Aorta (tissue), 5 donors: ENCODE results near the gene CDC42SE2. TPM values are rescaled to one million over a fixed set of nuclear protein-coding genes. Genes with fewer than 3 reads are reported as not detected.
"Not testable (repeated sequence)": the region's sequence is repeated elsewhere in the genome, so short reads cannot be mapped to it uniquely, and the experiment has no call there.

Experiments used
- ATAC-seq: fragments of 200-7000 bp; cut with Tn5 transposase; one replicate; pipeline ENCODE4 v1.9.1; 2022; ENCODE audit warnings: moderate library complexity; ENCODE audit not compliant: low FRiP score
- DNase-seq, 2 donors: peaks; one replicate each; pipeline ENCODE4 v3.0.0-alpha.2; 2020
- H3K27ac ChIP-seq, 2 donors: one replicate each; pipeline ENCODE4 v1.5.1; 2013; ENCODE audit warnings: low read length in 2 of 2, mild to moderate bottlenecking in 2 of 2, moderate library complexity in 2 of 2, control low read depth in 1 of 2, inconsistent platforms in 1 of 2, low read depth in 1 of 2
- H3K27me3 ChIP-seq, 2 donors: one replicate each; pipeline ENCODE4 v1.6.1; 2013; ENCODE audit warnings: control low read depth in 1 of 2, low read length in 1 of 2, mild to moderate bottlenecking in 1 of 2, moderate library complexity in 1 of 2; ENCODE audit not compliant: insufficient read depth in 2 of 2, control insufficient read depth in 1 of 2
- H3K36me3 ChIP-seq, 2 donors: one replicate each; pipeline ENCODE4 v1.6.1; 2013; ENCODE audit warnings: control low read depth in 1 of 2, low read length in 1 of 2, mild to moderate bottlenecking in 1 of 2; ENCODE audit not compliant: insufficient read depth in 2 of 2, control insufficient read depth in 1 of 2
- H3K4me1 ChIP-seq, 2 donors: one replicate each; pipeline ENCODE4 v1.6.1; 2013; ENCODE audit warnings: low read length in 2 of 2, control low read depth in 1 of 2, mild to moderate bottlenecking in 1 of 2, moderate library complexity in 1 of 2; ENCODE audit not compliant: insufficient read depth in 2 of 2, control insufficient read depth in 1 of 2
- H3K4me3 ChIP-seq, 2 donors: one replicate each; pipeline ENCODE4 v1.5.1; 2013; ENCODE audit warnings: low read length in 2 of 2, control low read depth in 1 of 2, mild to moderate bottlenecking in 1 of 2
- H3K9me3 ChIP-seq: one replicate; pipeline ENCODE4 v1.6.1; 2013; ENCODE audit warnings: mild to moderate bottlenecking, low read length; ENCODE audit not compliant: control insufficient read depth
- WGBS, 2 donors: extraction: QIAGEN DNeasy Blood & Tissue Kit; methylation state at CpG; one replicate each; pipeline ENCODE4 v1.1.7; 2013; 5-methylcytosine and 5-hydroxymethylcytosine counted together
- intact Hi-C, 2 donors: fragments of 100-400 bp; cut with DNase I; formaldehyde crosslinking; loops; one replicate each; pipeline versions ENCODE4 v1.14.2 to v1.15.0; 2022
- polyA plus RNA-seq, 2 donors: library from polyadenylated mRNA; stranded (reverse); fragments of 200-250 nt; gene quantifications; one replicate each; pipeline ENCODE4 v1.2.3, GENCODE V29; 2013
- total RNA-seq, 2 donors: library from RNA; stranded (reverse); fragmentation: NEBNext Ultra II Directional; extraction: Animal tissue kit (Norgen Biotek cat#: 25700); gene quantifications; one replicate each; pipeline ENCODE4 v1.2.1, GENCODE V29; 2021
- donor health status: healthy with polysubstance abuse.
- donor health status: Bipolar disorder and iron deficiency.
- donor health status: DM: no; HTN: no; CAD: no.
- donor health status: DM: no; HTN: no; CAD: no.
- donor health status: DM: yes; HTN: yes; CAD: no.

CDC42SE2 gene
- total and polyA plus RNA-seq, 4 donors = 12.1 to 30.2 (median 23.0) TPM

- Histone ChIP-seq H3K4me1 (no peaks in the 10 kb centered on the region), H3K9me3 (no peaks in the 10 kb centered on the region), H3K27me3 (no peaks in the 10 kb centered on the region), H3K36me3 (no peaks in the 10 kb centered on the region), H3K27ac (no peak overlapping the region), H3K4me3 (no peak overlapping the region)
- intact Hi-C loops = no loop called here
- no peak for ATAC-seq
- DNase-seq = no peak
- 93 to 98% methylated on average over 2 of the region's 2 CpGs for WGBS, 2 donors
These were observed 41.4 kb downstream of the CDC42SE2 start for GRCh38 chr5:131305138-131305689.

DNA sequence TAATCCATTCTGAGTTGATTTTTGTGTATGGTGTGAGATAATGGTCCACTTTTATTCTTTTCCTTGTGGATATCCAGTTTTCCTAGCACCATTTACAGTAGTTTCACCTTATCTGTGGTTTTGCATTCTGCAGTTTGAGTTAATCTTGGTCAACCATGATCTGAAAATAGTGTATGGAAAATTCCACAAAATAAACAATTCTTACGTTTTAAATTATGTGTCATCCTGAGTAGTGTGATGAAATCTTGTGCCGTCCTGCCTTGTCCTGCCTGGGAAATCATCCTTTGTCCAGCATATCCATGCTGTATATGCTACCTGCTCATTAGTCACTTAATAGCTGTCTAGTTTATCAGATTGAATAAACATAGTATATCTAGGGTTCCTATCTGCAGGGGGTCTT, 42.1 kb downstream of the CDC42SE2 start:
- no peaks in the 10 kb centered on the region for H3K27me3 ChIP-seq
- DNase-seq (no peak), ATAC-seq (no peak)
- 65 to 69% methylated on average over 2 of the region's 2 CpGs for WGBS, 2 donors
- no peak overlapping the region for H3K4me3 ChIP-seq
- intact Hi-C loops = no loop called here
- H3K27ac ChIP-seq = no peak overlapping the region
- no peaks in the 10 kb centered on the region for H3K36me3 ChIP-seq
- H3K9me3 ChIP-seq = no peaks in the 10 kb centered on the region
- H3K4me1 ChIP-seq = no peaks in the 10 kb centered on the region

- DNase-seq, H3K36me3 ChIP-seq, H3K4me3 ChIP-seq, ATAC-seq, H3K27ac ChIP-seq, H3K27me3 ChIP-seq, intact Hi-C loops, H3K9me3 ChIP-seq, H3K4me1 ChIP-seq: not testable (repeated sequence)
- 91 to 95% methylated on average over 16 of the region's 16 CpGs for WGBS, 2 donors
These were observed 48.5 kb downstream of the CDC42SE2 start for GRCh38 chr5:131312235-131312772.

DNA sequence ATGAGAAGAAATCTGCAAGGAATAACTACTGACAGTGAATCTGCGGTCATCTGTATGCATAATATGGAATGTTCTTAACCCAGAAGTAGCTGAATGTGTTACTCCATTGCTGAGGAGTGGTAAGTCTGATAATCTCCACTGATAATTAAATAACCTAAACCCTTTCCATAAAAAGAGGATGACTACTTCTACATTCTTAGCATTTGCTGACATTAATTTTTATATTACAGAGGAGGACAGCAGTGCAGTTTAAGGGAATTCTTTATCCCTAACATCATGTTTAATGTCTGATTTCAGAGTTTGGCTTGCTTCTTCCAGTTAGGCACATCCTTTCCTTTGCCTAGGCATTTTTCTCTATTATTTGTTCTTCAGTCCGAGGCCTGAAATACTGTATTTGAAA, 52.2 kb downstream of the CDC42SE2 start:
- DNase-seq = no peak
- Histone ChIP-seq H3K27me3 (no peaks in the 10 kb centered on the region), H3K36me3 (no peaks in the 10 kb centered on the region), H3K4me1 (no peaks in the 10 kb centered on the region), H3K27ac (no peak overlapping the region), H3K4me3 (no peak overlapping the region), H3K9me3 (no peaks in the 10 kb centered on the region)
- intact Hi-C loops = no loop called here
- 74 to 79% methylated on average over 2 of the region's 2 CpGs for WGBS, 2 donors
- ATAC-seq = no peak

- intact Hi-C loops = no loop called here
- Histone ChIP-seq H3K36me3 (no peaks in the 10 kb centered on the region), H3K4me3 (no peak overlapping the region), H3K4me1 (no peaks in the 10 kb centered on the region), H3K27ac (no peak overlapping the region), H3K27me3 (no peaks in the 10 kb centered on the region), H3K9me3 (no peaks in the 10 kb centered on the region)
- WGBS, 2 donors = 92 to 95% methylated on average over 2 of the region's 2 CpGs
- DNase-seq (no peak), ATAC-seq (no peak)
These were observed 53.0 kb downstream of the CDC42SE2 start for GRCh38 chr5:131316822-131317221.

GRCh38 chr5:131318455-131318854, 54.6 kb downstream of the CDC42SE2 start:
- H3K9me3 ChIP-seq = no peaks in the 10 kb centered on the region
- intact Hi-C loops = no loop called here
- no peak for ATAC-seq
- H3K4me1 ChIP-seq = no peaks in the 10 kb centered on the region
- no peak overlapping the region for H3K4me3 ChIP-seq
- H3K36me3 ChIP-seq = no peaks in the 10 kb centered on the region
- no peak overlapping the region for H3K27ac ChIP-seq
- DNase-seq = no peak
- no peaks in the 10 kb centered on the region for H3K27me3 ChIP-seq

- Histone ChIP-seq H3K4me3 (no peak overlapping the region), H3K27ac (no peak overlapping the region), H3K9me3 (no peaks in the 10 kb centered on the region), H3K27me3 (no peaks in the 10 kb centered on the region), H3K4me1 (peaks cover 0 to 4% of the 10 kb centered on the region in 2 donors), H3K36me3 (no peaks in the 10 kb centered on the region)
- intact Hi-C loops = no loop called here
- ATAC-seq (no peak), DNase-seq (no peak)
- WGBS, 2 donors = 49 to 52% methylated on average over 2 of the region's 2 CpGs
These were observed 57.2 kb downstream of the CDC42SE2 start for GRCh38 chr5:131321066-131321465.

DNA sequence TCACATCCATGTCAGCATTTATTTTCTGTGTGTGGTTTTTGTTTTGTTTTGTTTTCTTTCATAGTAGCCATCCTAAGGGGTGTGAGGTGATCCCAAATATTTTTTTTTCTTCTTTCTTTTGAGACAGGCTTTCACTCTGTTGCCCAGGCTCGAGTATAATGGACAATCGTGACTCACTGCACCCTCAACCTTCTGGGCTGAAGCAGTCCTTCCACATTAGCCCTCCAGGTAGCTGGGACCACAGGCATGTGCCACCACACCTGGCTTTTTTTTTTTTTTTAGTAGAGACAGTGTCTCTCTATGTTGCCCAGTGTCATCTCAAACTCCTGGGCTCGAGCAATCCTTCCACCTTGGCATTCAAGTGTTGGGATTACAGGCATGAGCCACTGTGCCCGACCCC, 59.1 kb downstream of the CDC42SE2 start:
- intact Hi-C loops = no loop called here
- no peak for DNase-seq
- Histone ChIP-seq H3K36me3 (no peaks in the 10 kb centered on the region), H3K9me3 (no peaks in the 10 kb centered on the region), H3K4me1 (peaks cover 0 to 4% of the 10 kb centered on the region in 2 donors), H3K27me3 (no peaks in the 10 kb centered on the region), H3K4me3 (no peak overlapping the region), H3K27ac (no peak overlapping the region)
- 56 to 61% methylated on average over 4 of the region's 4 CpGs for WGBS, 2 donors
- no peak for ATAC-seq

DNA sequence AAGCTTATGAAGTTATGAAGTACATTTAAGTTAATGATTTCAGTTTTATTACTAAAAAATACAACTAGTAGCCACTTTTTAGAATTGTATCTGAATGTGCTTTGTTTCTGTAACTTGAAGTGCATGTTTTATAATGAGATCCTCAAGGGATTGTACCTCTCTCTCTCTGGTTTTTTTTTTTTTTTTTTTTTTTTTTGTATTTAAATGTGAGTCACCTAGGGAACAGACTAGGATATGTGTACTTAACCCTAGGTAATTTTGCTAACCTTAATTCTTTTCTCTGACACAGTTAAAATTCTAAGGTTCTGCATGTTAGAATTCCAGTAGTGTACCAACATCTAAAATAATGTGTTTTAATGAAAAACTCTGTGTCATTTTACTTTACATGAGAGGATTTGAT, 59.5 kb downstream of the CDC42SE2 start:
- no peak overlapping the region for H3K4me3 ChIP-seq
- no peak for DNase-seq
- H3K9me3 ChIP-seq = no peaks in the 10 kb centered on the region
- H3K4me1 ChIP-seq = peaks cover 0 to 4% of the 10 kb centered on the region in 2 donors
- ATAC-seq = no peak
- intact Hi-C loops = no loop called here
- no peaks in the 10 kb centered on the region for H3K36me3 ChIP-seq
- no peak overlapping the region for H3K27ac ChIP-seq
- H3K27me3 ChIP-seq = no peaks in the 10 kb centered on the region
